ENCODE results near the gene AGRN.
"Not testable (repeated sequence)": the region's sequence is repeated elsewhere in the genome, so short reads cannot be mapped to it uniquely, and the experiment has no call there.

The AGRN gene

GRCh38 chr1:1020000-1020404, at the start of gene AGRN:
TSS of gene AGRN (plus strand) at chr1:1020120. CDS start at chr1:1020173, 53 bp downstream.
- DNase-seq (ENCODE audit: extremely low spot score, insufficient read length, low read depth) (peak; percentile 71), FAIRE-seq (no peak)

- DNase-seq (ENCODE audit: extremely low spot score, insufficient read length, low read depth) (no peak), FAIRE-seq (no peak)
Observed at GRCh38 chr1:970242-970972, 49.5 kb upstream of the AGRN start.

DNA sequence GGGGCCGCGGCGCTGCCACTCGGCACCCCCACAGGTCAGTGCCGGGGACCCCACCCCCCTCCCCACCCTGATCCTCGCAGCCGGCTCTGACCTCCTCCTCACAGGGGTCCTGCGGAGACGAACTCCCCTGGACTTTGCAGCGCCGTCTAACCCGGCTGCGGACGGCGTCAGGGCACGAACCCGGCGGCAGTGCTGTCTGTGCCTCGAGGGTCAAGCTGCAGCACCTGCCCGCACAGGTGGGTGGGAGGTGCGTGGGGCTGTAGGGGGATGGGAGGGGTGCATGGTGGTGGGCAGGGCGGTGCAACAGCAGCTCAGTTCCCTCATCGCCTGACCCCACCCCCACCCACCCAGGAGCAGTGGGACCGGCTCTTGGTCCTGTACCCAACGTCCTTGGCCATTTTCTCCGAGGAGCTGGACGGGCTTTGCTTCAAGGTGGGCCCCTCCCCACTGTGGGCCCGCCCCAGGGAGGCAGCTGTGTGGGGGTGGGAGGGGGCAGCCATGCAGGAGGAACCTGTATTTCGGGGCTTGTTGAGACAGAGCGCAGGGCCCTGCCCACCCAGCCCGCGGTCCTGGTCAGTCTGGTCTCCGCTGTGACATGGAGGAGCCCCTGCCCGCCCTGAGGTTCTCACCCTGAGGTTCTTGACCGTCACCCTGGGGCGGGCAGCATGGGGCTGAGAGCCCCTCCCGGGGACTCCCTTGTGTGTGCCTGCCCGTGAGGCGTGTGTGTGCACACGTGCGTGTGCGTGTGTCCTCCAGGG, 48.8 kb upstream of the AGRN start:
- no peak for FAIRE-seq
- DNase-seq (ENCODE audit: extremely low spot score, insufficient read length, low read depth), result no peak

DNA sequence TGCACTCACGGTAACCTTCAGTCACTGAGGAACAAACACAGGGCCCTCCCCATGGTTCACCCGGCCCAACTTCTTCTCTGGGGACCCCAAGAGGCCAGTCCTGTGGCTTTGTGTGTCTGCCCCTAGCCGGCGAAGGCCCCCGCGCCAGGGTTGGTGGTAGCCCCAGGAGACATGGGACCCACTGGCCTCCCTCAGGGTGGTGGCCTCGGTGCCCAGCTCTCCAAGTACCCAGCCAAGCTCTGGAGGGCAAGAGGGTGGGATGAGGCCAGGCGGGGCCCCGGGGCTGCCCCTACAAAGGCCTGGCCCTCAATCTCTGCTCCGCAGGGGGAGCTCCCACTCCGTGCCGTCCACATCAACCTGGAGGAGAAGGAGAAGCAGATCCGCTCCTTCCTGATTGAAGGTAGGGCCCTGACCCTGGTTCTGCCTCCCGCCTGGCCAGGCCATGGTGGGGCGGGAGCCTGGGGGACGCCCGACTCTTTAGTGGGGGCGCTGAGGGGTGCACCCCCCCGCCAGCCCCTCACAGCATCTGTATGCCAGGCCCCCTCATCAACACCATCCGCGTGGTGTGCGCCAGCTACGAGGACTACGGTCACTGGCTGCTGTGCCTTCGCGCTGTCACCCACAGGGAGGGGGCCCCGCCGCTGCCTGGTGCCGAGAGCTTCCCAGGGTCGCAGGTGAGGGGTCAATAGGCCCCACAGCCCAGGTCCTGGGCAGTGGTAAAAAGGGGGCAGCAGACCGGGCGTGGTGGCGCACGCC, 48.0 kb upstream of the AGRN start:
- FAIRE-seq, result no peak
- DNase-seq (ENCODE audit: extremely low spot score, insufficient read length, low read depth), result no peak

DNA sequence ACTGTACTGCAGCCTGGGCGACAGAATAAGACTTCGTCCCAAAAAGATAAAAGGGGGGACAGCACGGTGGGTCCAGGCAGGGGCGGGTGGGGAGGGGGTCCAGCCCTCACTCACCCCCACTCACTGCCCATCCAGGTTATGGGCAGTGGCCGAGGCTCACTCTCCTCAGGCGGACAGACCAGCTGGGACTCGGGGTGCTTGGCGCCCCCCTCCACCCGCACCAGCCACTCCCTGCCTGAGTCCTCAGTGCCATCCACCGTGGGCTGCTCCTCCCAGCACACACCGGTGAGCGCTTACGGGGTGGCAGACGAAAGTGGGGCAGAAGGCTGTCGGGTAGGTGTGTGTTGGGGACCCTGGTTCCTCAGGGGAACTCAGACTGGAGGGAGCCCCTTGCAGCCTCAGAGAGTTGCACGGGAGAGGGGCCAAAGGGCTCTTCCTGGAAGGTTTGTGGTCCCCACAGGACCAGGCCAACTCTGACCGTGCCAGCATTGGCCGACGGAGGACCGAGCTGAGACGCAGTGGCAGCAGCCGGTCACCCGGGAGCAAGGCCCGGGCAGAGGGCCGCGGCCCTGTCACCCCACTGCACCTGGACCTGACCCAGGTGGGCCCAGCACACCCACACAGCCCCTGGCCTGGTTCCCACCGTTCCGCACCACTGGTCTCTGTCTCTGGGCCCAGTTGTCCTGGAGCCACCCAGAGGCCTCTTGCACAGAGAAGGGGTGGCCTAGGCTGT, 47.0 kb upstream of the AGRN start:
- DNase-seq (ENCODE audit: extremely low spot score, insufficient read length, low read depth) (no peak), FAIRE-seq (no peak)

DNA sequence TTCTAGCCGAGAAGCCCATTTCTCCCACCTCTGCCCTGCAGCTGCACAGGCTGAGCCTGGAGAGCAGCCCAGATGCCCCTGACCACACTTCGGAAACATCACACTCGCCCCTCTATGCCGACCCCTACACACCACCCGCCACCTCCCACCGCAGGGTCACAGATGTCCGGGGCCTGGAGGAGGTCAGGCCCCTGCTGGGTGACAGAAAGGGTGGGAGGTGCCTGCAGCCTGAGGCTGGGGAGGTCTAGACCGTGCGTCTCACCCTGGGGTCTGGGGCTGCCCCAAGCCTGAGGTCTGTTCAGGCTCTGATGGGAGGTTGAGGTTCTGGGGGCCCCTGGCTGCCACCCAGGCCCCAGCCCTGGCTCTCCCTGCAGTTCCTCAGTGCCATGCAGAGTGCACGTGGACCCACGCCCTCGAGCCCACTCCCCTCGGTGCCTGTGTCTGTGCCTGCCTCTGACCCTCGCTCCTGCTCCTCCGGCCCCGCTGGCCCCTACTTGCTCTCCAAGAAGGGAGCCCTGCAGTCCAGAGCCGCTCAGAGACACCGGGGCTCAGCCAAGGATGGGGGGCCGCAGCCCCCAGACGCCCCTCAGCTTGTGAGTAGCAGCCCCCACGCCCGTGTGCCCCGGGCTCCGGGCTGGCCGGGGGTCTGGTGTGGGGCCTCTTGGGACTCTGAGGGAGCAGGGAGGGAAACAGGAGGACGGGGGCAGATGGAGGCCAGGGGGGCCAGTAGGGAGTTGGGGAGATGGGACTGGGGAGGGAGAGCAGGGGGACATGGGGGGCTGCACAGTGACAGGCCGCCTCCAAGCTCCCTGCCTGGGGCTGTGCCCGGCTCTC, 46.2 kb upstream of the AGRN start:
- DNase-seq (ENCODE audit: extremely low spot score, insufficient read length, low read depth), result no peak
- no peak for FAIRE-seq

- FAIRE-seq, result no peak
Observed at GRCh38 chr1:974293-974640, 45.7 kb upstream of the AGRN start.

DNA sequence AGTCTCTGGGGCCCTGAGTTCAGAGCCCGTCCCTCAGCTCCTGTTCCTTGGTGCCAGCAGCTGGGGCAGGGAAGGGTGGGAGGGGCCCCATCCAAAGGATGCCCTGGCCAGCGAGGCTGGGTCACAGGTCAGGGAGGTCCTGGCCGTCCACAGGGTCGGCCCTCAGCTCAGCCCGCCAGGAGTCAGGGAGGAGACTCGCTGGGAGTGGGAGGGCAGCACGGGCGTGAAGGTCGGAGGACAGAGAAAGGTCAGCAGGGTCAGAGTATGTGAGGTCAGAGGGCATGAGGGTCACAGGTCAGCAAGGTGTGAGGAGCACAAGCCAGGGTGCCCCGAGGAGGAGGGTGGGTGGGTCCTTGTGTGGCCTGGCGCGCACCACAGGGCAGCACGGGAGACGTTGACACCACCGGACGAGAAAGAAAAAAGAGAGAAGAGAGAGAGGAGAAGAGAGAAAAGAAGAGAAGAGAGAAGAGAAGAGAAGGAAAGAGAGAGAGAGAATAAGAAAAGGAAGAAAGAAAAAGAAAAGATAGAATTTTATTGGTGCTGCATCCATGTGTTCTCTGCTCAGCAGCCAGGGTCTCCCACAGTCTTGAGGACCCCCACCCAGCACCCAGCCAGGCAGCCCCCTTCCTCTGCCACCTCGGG, 45.1 kb upstream of the AGRN start:
- FAIRE-seq, result no peak
- DNase-seq (ENCODE audit: extremely low spot score, insufficient read length, low read depth), result no peak

More at GRCh38 chr1:974293-974640, 45.7 kb upstream of the AGRN start:
- no peak for DNase-seq (ENCODE audit: extremely low spot score, insufficient read length, low read depth)

DNA sequence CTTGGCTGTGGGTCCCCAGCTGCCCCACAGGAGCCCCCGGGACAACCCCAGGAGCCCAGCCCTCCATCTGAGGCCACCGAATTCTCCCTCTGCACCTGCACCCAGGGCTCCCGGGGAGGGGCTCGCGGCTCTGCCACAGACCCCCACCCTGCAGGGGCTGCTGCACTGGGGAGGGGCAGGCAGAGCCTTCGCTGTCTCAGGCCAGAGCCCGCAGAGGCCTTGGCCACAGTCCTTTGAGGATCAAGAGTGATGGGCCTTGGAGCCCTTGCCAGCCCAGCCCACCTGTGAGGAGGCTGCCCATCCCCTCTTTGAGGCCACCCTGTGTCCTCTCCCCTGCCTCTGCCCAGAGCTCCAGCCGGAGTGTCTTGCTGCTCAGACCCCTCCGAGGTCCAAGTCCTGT, 44.6 kb upstream of the AGRN start:
- DNase-seq (ENCODE audit: extremely low spot score, insufficient read length, low read depth), result no peak
- FAIRE-seq, result no peak

GRCh38 chr1:975896-976683, 43.8 kb upstream of the AGRN start:
- peak; percentile 81 for DNase-seq (ENCODE audit: extremely low spot score, insufficient read length, low read depth)
- peak; percentile 85 for FAIRE-seq

DNA sequence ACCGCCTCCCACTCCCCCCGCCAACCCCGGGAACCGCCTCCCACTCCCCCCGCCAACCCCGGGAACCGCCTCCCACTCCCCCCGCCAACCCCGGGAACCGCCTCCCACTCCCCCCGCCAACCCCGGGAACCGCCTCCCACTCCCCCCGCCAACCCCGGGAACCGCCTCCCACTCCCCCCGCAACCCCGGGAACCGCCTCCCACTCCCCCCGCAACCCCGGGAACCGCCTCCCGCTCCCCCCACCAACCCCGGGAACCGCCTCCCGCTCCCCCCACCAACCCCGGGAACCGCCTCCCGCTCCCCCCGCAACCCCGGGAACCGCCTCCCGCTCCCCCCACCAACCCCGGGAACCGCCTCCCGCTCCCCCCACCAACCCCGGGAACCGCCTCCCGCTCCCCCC, 43.1 kb upstream of the AGRN start:
- not testable (repeated sequence) for DNase-seq (ENCODE audit: extremely low spot score, insufficient read length, low read depth); FAIRE-seq

GRCh38 chr1:978069-978834, 41.7 kb upstream of the AGRN start:
- FAIRE-seq, result no peak
- DNase-seq (ENCODE audit: extremely low spot score, insufficient read length, low read depth), result no peak

- FAIRE-seq, result no peak
- no peak for DNase-seq (ENCODE audit: extremely low spot score, insufficient read length, low read depth)
Observed at GRCh38 chr1:978835-979743, 40.8 kb upstream of the AGRN start.

GRCh38 chr1:979744-980072, 40.2 kb upstream of the AGRN start:
- no peak for DNase-seq (ENCODE audit: extremely low spot score, insufficient read length, low read depth)
- no peak for FAIRE-seq

GRCh38 chr1:980137-980571, 39.8 kb upstream of the AGRN start:
- DNase-seq (ENCODE audit: extremely low spot score, insufficient read length, low read depth) (no peak), FAIRE-seq (no peak)

DNA sequence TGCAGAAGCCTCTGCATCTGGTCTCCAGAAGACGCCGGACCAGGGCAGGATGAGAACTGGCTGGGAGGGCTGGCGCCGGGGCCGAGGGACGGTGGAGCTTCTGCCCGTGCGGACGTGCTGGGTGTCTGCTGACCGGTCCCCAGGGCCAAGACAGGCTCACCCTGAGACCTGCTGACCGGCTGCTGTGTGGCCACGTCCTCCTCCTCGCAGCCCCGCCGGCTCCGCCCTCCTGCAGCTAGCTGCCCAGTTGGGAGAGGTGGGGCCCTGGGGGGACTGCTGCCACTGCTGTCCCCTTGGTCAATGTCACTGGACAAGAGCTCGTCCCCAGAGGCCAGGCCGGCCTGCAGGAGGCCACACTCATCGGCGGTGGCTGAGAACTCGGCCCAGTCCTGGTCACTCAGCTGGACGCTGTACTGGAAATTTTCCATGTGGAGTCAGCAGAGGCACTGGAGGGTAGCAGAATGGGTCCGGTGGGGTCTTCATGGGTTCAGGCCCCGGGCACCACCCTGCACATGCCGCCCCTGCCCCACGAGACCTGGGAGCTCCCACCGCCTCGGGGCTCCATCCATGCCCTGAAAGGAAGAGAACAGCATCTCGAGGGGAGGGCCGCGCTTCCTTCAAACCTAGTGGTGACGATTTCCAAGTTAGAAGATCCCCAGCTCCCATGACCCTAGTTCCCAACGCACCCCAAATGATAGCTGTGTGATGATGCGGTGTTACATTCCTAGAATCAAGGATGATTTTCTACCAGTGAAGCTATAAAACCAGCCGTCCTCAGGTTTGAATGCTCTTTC, 39.1 kb upstream of the AGRN start:
- FAIRE-seq, result no peak
- no peak for DNase-seq (ENCODE audit: extremely low spot score, insufficient read length, low read depth)

Data from GM18507 (cell line).